K562 (cell line): ENCODE measurements around the gene FUT2. TPM values are rescaled to one million over a fixed set of nuclear protein-coding genes. Genes with fewer than 3 reads are reported as not detected.

Experiments used
- CHD1 ChIP-seq: fragments of 200-600 bp; sonication (generic); IDR thresholded peaks from one replicate; pipeline ENCODE4 v1.6.1; 2012; ENCODE audit warnings: mild to moderate bottlenecking, moderate library complexity, low read length, inconsistent platforms
- ILF3 ChIP-seq: fragments of 450-650 bp; IDR thresholded peaks from 2 replicates; pipeline ENCODE4 v1.6.1; 2018; ENCODE audit warnings: antibody characterized with exemption, mild to moderate bottlenecking, moderate library complexity, borderline replicate concordance
- LCOR ChIP-seq: sonication (generic); formaldehyde crosslinking; IDR thresholded peaks from 2 replicates; pipeline ENCODE4 v1.8.0; 2022; ENCODE audit warnings: mild to moderate bottlenecking, missing genetic modification reagents
- NCOA1 ChIP-seq: fragments of 450-650 bp; IDR thresholded peaks from 2 replicates; pipeline ENCODE4 v1.6.1; 2016; ENCODE audit warnings: low read depth
- NEUROD1 ChIP-seq: fragments of 150-350 bp; IDR thresholded peaks from 2 replicates; pipeline ENCODE4 v1.6.1; 2014; ENCODE audit warnings: borderline replicate concordance, low read length, low read depth; ENCODE audit not compliant: partially characterized antibody
- NFYB ChIP-seq: IDR thresholded peaks from 2 replicates; pipeline ENCODE4 v1.6.1; 2011; ENCODE audit warnings: mild to moderate bottlenecking, moderate library complexity; ENCODE audit not compliant: insufficient read length; ENCODE audit errors: extremely low read depth
- NR2F6 ChIP-seq: fragments of 450-650 bp; formaldehyde crosslinking; IDR thresholded peaks from 2 replicates; pipeline ENCODE4 v1.4.0; 2020; ENCODE audit warnings: mild to moderate bottlenecking
- SMARCE1 ChIP-seq: fragments of 450-650 bp; IDR thresholded peaks from 2 replicates; pipeline ENCODE4 v1.7.1; 2016; ENCODE audit warnings: mild to moderate bottlenecking
- TSC22D4 ChIP-seq: fragments of 450-650 bp; IDR thresholded peaks from 2 replicates; pipeline ENCODE4 v1.6.1; 2016; ENCODE audit warnings: missing genetic modification characterization, missing biosample characterization, control low read depth
- ZNF140 ChIP-seq: fragments of 250-450 bp; sonication (Bioruptor Pico); IDR thresholded peaks from 2 replicates; pipeline ENCODE4 v1.8.0; 2021; ENCODE audit warnings: moderate library complexity, mild to moderate bottlenecking, inconsistent platforms
- polyA plus RNA-seq, 8 experiments: library from polyadenylated mRNA; depleted of rRNA in 4 of 8; stranded (reverse) in 5 of 8; unstranded in 3 of 8; fragments of >200 nt; fragmentation: Nextera tagmentation in 2 of 8; fragmentation: Illumina TruSeq in 1 of 8; extraction: Ambion mirVana in 2 of 8; extraction: Trizol in 1 of 8; gene quantifications; 2 replicates each; pipeline versions ENCODE4 v1.2.1 to v1.2.3, GENCODE V29; 2011 to 2014; ENCODE audit warnings: inconsistent platforms in 1 of 8, missing spikeins in 1 of 8
- total RNA-seq, 7 experiments: library from RNA; depleted of rRNA in 6 of 7; stranded (reverse); fragments of >200 nt in 6 of 7; fragmentation: Illumina TruSeq in 2 of 7; extraction: Trizol in 2 of 7; gene quantifications; 2 replicates each; pipeline versions ENCODE4 v1.2.1 to v1.2.3, GENCODE V29; 2011 to 2021; ENCODE audit warnings: low replicate concordance in 1 of 7
- TF ChIP-seq, protein P1 (sequence below): sonication (generic); formaldehyde crosslinking; IDR thresholded peaks from 2 replicates; pipeline ENCODE4 v1.8.0; 2022; ENCODE audit warnings: mild to moderate bottlenecking, missing genetic modification reagents
- TF ChIP-seq, protein P2 (sequence below): fragments of 200-800 bp; sonication (Bioruptor generic); IDR thresholded peaks from 2 replicates; pipeline ENCODE4 v1.6.1; 2017; ENCODE audit warnings: missing genetic modification characterization, missing compliant biosample characterization
- TF ChIP-seq, protein P3 (sequence below): fragments of 450-650 bp; conservative IDR thresholded peaks from 2 replicates; pipeline ENCODE4 v1.6.1; 2016; ENCODE audit warnings: missing genetic modification characterization, low read depth, mild to moderate bottlenecking, control low read depth, missing compliant biosample characterization
- TF ChIP-seq, protein P4 (sequence below): sonication (generic); formaldehyde crosslinking; IDR thresholded peaks from 2 replicates; pipeline ENCODE4 v1.8.1; 2023; ENCODE audit warnings: missing genetic modification reagents, mild to moderate bottlenecking, borderline replicate concordance

Gene FUT2
- total and polyA plus RNA-seq, 9 of the 15 experiments (the other 6 are each of a cell fraction or from before 2014, with no cell fraction given) = 0.03 to 0.04 TPM; not detected in 7

DNA sequence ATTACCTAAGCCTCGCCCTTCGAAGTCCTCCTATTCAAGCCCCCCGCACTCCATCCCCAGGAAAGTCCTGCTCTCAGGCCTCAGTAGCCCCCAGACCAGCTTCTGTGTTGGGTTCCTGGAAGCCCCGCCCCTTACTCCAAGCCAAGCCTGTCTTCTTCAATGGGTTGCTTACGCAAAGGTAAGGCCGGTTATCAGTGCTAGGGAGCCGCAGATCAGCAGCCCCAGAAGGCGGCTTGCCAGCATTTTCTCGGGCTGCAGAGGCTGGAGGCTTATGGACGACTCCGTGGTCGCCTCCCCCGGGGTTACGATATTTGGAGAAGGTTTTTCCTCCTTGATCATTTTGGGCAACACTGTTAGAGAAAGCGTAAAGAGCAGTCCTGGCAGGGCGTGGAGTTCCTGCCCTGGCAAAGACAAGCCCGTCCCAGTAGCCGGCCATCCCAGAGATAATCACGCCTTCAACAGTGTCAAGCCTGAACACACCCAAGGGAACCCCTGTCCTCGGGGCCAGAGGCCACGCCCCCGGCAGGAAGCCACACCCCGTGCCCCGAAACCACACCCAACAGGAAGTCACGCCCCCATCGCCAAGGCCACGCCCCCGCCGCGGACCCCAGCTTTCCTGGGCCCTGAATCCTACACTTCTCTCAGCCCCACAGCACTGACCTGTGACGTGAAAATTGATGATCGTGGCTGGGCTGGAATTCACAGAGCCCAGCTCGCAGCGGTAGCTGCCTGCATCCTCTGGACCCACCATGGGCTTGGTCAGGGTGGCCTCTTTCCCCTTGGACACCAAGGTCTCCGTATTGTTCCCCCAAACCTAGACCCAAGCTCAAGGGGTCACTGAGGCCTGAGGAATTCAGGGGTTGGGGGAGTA, 45.6 kb downstream of the FUT2 start (continued):
- TF ChIP-seq, protein P1, sequence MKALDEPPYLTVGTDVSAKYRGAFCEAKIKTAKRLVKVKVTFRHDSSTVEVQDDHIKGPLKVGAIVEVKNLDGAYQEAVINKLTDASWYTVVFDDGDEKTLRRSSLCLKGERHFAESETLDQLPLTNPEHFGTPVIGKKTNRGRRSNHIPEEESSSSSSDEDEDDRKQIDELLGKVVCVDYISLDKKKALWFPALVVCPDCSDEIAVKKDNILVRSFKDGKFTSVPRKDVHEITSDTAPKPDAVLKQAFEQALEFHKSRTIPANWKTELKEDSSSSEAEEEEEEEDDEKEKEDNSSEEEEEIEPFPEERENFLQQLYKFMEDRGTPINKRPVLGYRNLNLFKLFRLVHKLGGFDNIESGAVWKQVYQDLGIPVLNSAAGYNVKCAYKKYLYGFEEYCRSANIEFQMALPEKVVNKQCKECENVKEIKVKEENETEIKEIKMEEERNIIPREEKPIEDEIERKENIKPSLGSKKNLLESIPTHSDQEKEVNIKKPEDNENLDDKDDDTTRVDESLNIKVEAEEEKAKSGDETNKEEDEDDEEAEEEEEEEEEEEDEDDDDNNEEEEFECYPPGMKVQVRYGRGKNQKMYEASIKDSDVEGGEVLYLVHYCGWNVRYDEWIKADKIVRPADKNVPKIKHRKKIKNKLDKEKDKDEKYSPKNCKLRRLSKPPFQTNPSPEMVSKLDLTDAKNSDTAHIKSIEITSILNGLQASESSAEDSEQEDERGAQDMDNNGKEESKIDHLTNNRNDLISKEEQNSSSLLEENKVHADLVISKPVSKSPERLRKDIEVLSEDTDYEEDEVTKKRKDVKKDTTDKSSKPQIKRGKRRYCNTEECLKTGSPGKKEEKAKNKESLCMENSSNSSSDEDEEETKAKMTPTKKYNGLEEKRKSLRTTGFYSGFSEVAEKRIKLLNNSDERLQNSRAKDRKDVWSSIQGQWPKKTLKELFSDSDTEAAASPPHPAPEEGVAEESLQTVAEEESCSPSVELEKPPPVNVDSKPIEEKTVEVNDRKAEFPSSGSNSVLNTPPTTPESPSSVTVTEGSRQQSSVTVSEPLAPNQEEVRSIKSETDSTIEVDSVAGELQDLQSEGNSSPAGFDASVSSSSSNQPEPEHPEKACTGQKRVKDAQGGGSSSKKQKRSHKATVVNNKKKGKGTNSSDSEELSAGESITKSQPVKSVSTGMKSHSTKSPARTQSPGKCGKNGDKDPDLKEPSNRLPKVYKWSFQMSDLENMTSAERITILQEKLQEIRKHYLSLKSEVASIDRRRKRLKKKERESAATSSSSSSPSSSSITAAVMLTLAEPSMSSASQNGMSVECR = 0 out of 2 replicates have a peak, but pooled peaks have one; percentile 39
- TF ChIP-seq NR2F6 (CRISPR knock-in tag) = no peak; the same call in 1 of the 2 replicates
- TF ChIP-seq NFYB = no peak
- peak; percentile 45 for TF ChIP-seq CHD1
- TF ChIP-seq, protein P2, sequence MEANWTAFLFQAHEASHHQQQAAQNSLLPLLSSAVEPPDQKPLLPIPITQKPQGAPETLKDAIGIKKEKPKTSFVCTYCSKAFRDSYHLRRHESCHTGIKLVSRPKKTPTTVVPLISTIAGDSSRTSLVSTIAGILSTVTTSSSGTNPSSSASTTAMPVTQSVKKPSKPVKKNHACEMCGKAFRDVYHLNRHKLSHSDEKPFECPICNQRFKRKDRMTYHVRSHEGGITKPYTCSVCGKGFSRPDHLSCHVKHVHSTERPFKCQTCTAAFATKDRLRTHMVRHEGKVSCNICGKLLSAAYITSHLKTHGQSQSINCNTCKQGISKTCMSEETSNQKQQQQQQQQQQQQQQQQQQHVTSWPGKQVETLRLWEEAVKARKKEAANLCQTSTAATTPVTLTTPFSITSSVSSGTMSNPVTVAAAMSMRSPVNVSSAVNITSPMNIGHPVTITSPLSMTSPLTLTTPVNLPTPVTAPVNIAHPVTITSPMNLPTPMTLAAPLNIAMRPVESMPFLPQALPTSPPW (CRISPR knock-in tag) = peak; percentile 64
- TF ChIP-seq NCOA1 = no peak
- no peak for TF ChIP-seq LCOR
- no peak for TF ChIP-seq ZNF140 (CRISPR knock-in tag)
- TF ChIP-seq, protein P3, sequence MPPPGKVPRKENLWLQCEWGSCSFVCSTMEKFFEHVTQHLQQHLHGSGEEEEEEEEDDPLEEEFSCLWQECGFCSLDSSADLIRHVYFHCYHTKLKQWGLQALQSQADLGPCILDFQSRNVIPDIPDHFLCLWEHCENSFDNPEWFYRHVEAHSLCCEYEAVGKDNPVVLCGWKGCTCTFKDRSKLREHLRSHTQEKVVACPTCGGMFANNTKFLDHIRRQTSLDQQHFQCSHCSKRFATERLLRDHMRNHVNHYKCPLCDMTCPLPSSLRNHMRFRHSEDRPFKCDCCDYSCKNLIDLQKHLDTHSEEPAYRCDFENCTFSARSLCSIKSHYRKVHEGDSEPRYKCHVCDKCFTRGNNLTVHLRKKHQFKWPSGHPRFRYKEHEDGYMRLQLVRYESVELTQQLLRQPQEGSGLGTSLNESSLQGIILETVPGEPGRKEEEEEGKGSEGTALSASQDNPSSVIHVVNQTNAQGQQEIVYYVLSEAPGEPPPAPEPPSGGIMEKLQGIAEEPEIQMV = no peak
- TF ChIP-seq SMARCE1 = peak; percentile 74
- TF ChIP-seq NEUROD1 = no peak
- no peak for TF ChIP-seq TSC22D4 (tag)
- no peak for TF ChIP-seq ILF3
- TF ChIP-seq, protein P4, sequence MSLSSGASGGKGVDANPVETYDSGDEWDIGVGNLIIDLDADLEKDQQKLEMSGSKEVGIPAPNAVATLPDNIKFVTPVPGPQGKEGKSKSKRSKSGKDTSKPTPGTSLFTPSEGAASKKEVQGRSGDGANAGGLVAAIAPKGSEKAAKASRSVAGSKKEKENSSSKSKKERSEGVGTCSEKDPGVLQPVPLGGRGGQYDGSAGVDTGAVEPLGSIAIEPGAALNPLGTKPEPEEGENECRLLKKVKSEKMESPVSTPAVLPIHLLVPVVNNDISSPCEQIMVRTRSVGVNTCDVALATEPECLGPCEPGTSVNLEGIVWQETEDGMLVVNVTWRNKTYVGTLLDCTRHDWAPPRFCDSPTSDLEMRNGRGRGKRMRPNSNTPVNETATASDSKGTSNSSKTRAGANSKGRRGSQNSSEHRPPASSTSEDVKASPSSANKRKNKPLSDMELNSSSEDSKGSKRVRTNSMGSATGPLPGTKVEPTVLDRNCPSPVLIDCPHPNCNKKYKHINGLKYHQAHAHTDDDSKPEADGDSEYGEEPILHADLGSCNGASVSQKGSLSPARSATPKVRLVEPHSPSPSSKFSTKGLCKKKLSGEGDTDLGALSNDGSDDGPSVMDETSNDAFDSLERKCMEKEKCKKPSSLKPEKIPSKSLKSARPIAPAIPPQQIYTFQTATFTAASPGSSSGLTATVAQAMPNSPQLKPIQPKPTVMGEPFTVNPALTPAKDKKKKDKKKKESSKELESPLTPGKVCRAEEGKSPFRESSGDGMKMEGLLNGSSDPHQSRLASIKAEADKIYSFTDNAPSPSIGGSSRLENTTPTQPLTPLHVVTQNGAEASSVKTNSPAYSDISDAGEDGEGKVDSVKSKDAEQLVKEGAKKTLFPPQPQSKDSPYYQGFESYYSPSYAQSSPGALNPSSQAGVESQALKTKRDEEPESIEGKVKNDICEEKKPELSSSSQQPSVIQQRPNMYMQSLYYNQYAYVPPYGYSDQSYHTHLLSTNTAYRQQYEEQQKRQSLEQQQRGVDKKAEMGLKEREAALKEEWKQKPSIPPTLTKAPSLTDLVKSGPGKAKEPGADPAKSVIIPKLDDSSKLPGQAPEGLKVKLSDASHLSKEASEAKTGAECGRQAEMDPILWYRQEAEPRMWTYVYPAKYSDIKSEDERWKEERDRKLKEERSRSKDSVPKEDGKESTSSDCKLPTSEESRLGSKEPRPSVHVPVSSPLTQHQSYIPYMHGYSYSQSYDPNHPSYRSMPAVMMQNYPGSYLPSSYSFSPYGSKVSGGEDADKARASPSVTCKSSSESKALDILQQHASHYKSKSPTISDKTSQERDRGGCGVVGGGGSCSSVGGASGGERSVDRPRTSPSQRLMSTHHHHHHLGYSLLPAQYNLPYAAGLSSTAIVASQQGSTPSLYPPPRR (CRISPR knock-in tag) = no peak
